Measurements from ENCODE around the gene DDAH2. TPM values are rescaled to one million over a fixed set of nuclear protein-coding genes. Genes with fewer than 3 reads are reported as not detected.

DDAH2 gene
- polyA plus RNA-seq, 4 donors, result 64.4 to 89.7 (median 76.1) TPM

DNA sequence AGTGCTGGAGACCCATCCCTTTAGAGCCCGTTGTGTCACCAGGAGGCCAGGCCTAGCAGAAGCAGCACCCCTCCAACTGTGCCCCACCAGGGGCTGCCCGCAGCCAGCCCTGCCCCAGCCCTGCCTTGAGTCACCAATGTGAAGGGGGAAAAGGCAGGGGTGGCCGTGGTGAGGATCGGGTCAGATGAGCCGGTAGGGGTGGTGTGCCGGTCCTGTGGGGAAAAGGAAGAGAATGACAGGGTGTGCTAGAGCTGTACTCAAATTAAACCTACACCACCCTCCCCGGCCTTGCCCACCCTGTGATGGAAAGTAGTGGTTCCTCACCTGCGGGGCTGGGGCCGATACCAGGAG, 36.4 kb upstream of the DDAH2 start:
- no peaks in the 10 kb centered on the region for H3K9me3 ChIP-seq (ENCODE audit: control insufficient read depth in 2 of 2, insufficient read depth in 1 of 2, low read depth in 1 of 2, low read length in 1 of 2)
- FAIRE-seq, result no peak
- H3K36me3 ChIP-seq (ENCODE audit: control insufficient read depth in 3 of 3, insufficient read depth in 2 of 3, low read depth in 1 of 3, low read length in 3 of 3), result peaks cover 0 to 35% (median 0%) of the 10 kb centered on the region in 3 donors
- no peaks in the 10 kb centered on the region for H3K27me3 ChIP-seq (ENCODE audit: control insufficient read depth in 3 of 3, insufficient read depth in 3 of 3, low read length in 3 of 3)
- H3K4me3 ChIP-seq (ENCODE audit: low read depth in 1 of 3, low read length in 3 of 3), result peak overlapping the region in 2 of 3 donors; percentile 33 to 36
- H3K4me1 ChIP-seq (ENCODE audit: control insufficient read depth in 3 of 3, insufficient read depth in 2 of 3, low read depth in 1 of 3, low read length in 2 of 3), result peaks cover 0 to 45% (median 7%) of the 10 kb centered on the region in 3 donors
- no peak for DNase-seq
- no peak overlapping the region for H3K27ac ChIP-seq (ENCODE audit: low read depth in 1 of 3, low read length in 2 of 3)
- 49 to 81% (median 57%) methylated on average over 9 of the region's 9 CpGs for WGBS, 3 donors

DNA sequence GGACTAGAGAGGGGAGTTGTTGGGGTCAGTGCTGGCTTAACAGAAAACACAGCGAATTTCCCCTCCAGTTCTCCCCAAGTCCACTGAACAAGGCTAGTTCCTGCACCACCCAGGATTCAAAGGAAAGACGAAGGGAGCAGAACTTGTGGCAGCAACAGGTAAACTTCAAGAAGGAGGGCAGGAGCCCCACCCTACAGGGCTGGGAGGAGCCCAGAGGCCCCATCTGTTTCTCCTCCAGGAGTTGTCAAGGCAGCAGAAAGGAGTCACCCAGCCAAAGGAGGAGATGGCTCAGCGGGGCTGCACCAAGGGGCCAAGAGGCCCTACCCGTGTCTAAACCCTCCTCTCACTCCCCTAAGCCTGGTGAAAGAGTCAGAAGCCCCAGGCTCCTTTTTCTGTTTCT, 35.1 kb upstream of the DDAH2 start:
- peaks cover 0 to 47% (median 13%) of the 10 kb centered on the region in 3 donors for H3K4me1 ChIP-seq (ENCODE audit: control insufficient read depth in 3 of 3, insufficient read depth in 2 of 3, low read depth in 1 of 3, low read length in 2 of 3)
- no peak overlapping the region for H3K4me3 ChIP-seq (ENCODE audit: low read depth in 1 of 3, low read length in 3 of 3)
- FAIRE-seq, result no peak
- H3K27ac ChIP-seq (ENCODE audit: low read depth in 1 of 3, low read length in 2 of 3), result no peak overlapping the region
- peaks cover 0 to 48% (median 0%) of the 10 kb centered on the region in 3 donors for H3K36me3 ChIP-seq (ENCODE audit: control insufficient read depth in 3 of 3, insufficient read depth in 2 of 3, low read depth in 1 of 3, low read length in 3 of 3)
- H3K9me3 ChIP-seq (ENCODE audit: control insufficient read depth in 2 of 2, insufficient read depth in 1 of 2, low read depth in 1 of 2, low read length in 1 of 2), result no peaks in the 10 kb centered on the region
- peak in 1 of 2 donors; percentile 49 for DNase-seq
- no peaks in the 10 kb centered on the region for H3K27me3 ChIP-seq (ENCODE audit: control insufficient read depth in 3 of 3, insufficient read depth in 3 of 3, low read length in 3 of 3)
- WGBS, 3 donors, result 71 to 76% (median 74%) methylated on average over 4 of the region's 4 CpGs

DNA sequence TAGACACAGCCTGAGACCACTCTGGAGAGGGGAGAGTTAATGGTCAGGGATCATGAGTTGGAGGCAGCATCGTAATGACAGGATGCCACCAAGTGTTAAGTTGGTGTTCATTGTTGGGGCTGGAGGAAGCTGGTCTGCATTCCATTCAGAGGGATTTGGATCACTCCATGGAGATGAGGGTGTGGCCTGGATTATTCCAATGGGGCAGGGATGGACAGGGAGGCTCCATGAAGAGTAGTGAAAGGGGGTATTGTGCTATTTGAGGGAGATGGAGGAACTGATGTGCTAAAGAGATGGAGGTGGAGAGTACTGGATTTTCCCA, 34.5 kb upstream of the DDAH2 start:
- no peaks in the 10 kb centered on the region for H3K9me3 ChIP-seq (ENCODE audit: control insufficient read depth in 2 of 2, insufficient read depth in 1 of 2, low read depth in 1 of 2, low read length in 1 of 2)
- DNase-seq (peak; percentile 34 to 43), FAIRE-seq (no peak)
- no peak overlapping the region for H3K4me3 ChIP-seq (ENCODE audit: low read depth in 1 of 3, low read length in 3 of 3)
- H3K4me1 ChIP-seq (ENCODE audit: control insufficient read depth in 3 of 3, insufficient read depth in 2 of 3, low read depth in 1 of 3, low read length in 2 of 3), result peaks cover 0 to 47% (median 13%) of the 10 kb centered on the region in 3 donors
- H3K27me3 ChIP-seq (ENCODE audit: control insufficient read depth in 3 of 3, insufficient read depth in 3 of 3, low read length in 3 of 3), result no peaks in the 10 kb centered on the region
- 21 to 31% (median 29%) methylated on average over 1 of the region's 1 CpG for WGBS, 3 donors
- H3K27ac ChIP-seq (ENCODE audit: low read depth in 1 of 3, low read length in 2 of 3), result no peak overlapping the region
- H3K36me3 ChIP-seq (ENCODE audit: control insufficient read depth in 3 of 3, insufficient read depth in 2 of 3, low read depth in 1 of 3, low read length in 3 of 3), result peaks cover 0 to 48% (median 0%) of the 10 kb centered on the region in 3 donors

DNA sequence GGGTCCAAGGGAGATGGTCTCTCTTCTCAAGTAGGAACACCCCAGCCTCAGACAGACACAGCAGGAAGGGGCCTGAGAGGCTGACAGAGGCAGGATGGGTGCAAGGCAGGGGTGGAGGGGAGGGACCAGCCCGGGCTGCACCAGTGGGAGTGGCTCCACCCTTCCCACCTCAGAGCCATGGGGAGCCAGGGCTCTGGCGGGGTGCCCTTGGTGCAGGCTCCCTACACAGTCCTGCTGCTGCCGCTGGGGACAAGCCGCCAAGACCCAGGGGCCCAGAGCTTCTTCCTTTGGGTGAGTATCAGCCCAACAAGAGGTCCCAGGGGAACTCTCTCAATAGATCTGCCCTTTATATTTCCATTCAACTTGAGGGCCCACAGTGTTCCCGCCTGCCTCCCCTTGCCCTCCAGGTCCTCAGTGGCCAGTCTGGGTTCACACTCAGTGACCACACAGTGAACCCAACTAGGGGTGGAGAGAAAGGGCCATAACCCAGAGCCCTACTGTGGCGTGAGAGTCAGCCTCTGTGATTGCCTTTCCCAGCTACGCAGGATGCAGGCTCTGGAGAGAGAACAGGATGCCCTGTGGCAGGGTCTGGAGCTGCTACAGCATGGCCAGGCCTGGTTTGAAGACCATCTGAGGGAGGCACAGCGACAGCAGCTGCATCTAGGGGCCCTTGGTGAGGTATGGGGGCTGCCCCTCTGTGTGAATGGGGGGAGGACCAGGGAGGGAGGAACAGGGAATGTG, 33.9 kb upstream of the DDAH2 start:
- FAIRE-seq, result no peak

DNA sequence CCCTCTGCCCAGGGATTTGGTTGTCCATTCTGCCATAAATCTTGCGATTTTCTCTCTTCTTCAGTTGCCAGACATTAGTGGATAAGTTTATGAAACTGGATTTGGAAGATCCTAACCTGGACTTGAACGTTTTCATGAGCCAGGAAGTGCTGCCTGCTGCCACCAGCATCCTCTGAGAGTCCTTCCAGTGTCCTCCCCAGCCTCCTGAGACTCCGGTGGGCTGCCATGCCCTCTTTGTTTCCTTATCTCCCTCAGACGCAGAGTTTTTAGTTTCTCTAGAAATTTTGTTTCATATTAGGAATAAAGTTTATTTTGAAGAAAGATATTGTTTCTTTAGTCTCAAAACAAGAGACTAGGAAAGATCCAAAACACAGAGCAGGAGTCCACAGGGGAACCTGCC, 33.3 kb upstream of the DDAH2 start, which contains the start of gene SAPCD1:
TSS of gene SAPCD1 (plus strand) at position 301 of the 400 bp plus-strand sequence. CDS start 399 bp downstream, outside the sequence.
- DNase-seq (no peak), FAIRE-seq (no peak)
- no peaks in the 10 kb centered on the region for H3K9me3 ChIP-seq (ENCODE audit: control insufficient read depth in 2 of 2, insufficient read depth in 1 of 2, low read depth in 1 of 2, low read length in 1 of 2)
- H3K27ac ChIP-seq (ENCODE audit: low read depth in 1 of 3, low read length in 2 of 3), result no peak within 1 kb of the TSS
- H3K36me3 ChIP-seq (ENCODE audit: control insufficient read depth in 3 of 3, insufficient read depth in 2 of 3, low read depth in 1 of 3, low read length in 3 of 3), result peaks cover 0 to 54% (median 0%) of the 10 kb centered on the region in 3 donors
- H3K4me1 ChIP-seq (ENCODE audit: control insufficient read depth in 3 of 3, insufficient read depth in 2 of 3, low read depth in 1 of 3, low read length in 2 of 3), result peaks cover 0 to 46% (median 13%) of the 10 kb centered on the region in 3 donors
- H3K27me3 ChIP-seq (ENCODE audit: control insufficient read depth in 3 of 3, insufficient read depth in 3 of 3, low read length in 3 of 3), result no peaks in the 10 kb centered on the region
- H3K4me3 ChIP-seq (ENCODE audit: low read depth in 1 of 3, low read length in 3 of 3), result no peak within 1 kb of the TSS
- WGBS, 3 donors, result 80 to 81% (median 80%) methylated on average over 4 of the region's 4 CpGs

More for the DNA sequence above, 33.9 kb upstream of the DDAH2 start:
- Histone ChIP-seq H3K4me3 (ENCODE audit: low read depth in 1 of 3, low read length in 3 of 3) (no peak overlapping the region), H3K36me3 (ENCODE audit: control insufficient read depth in 3 of 3, insufficient read depth in 2 of 3, low read depth in 1 of 3, low read length in 3 of 3) (peaks cover 0 to 52% (median 0%) of the 10 kb centered on the region in 3 donors), H3K4me1 (ENCODE audit: control insufficient read depth in 3 of 3, insufficient read depth in 2 of 3, low read depth in 1 of 3, low read length in 2 of 3) (peaks cover 0 to 47% (median 13%) of the 10 kb centered on the region in 3 donors), H3K27ac (ENCODE audit: low read depth in 1 of 3, low read length in 2 of 3) (no peak overlapping the region), H3K9me3 (ENCODE audit: control insufficient read depth in 2 of 2, insufficient read depth in 1 of 2, low read depth in 1 of 2, low read length in 1 of 2) (no peaks in the 10 kb centered on the region), H3K27me3 (ENCODE audit: control insufficient read depth in 3 of 3, insufficient read depth in 3 of 3, low read length in 3 of 3) (no peaks in the 10 kb centered on the region)
- WGBS, 3 donors, result 70 to 80% (median 78%) methylated on average over 7 to 8 of the region's 8 CpGs
- no peak for DNase-seq

DNA sequence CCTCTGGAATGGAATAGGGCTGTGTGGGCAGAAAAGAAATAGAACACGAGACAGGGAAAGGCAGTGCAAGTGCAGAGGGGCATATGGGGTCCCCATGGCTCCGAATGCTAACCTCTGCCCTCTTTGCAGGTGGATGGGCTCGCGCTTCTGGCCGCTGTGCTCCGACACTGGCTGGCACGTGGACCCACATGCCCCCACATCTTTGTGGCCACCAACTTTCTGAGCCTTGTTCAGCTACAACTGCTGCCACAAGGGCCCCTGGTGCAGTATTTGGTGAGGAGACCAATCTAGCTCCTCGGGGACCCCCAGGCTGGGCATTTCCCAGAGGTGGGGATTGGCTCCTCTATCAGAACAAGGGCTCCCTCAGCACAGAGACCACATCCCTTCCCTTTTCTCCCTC, 32.2 kb upstream of the DDAH2 start:
- WGBS, 3 donors, result 87 to 95% (median 92%) methylated on average over 8 of the region's 8 CpGs
- H3K36me3 ChIP-seq (ENCODE audit: control insufficient read depth in 3 of 3, insufficient read depth in 2 of 3, low read depth in 1 of 3, low read length in 3 of 3), result peaks cover 0 to 54% (median 0%) of the 10 kb centered on the region in 3 donors
- no peaks in the 10 kb centered on the region for H3K9me3 ChIP-seq (ENCODE audit: control insufficient read depth in 2 of 2, insufficient read depth in 1 of 2, low read depth in 1 of 2, low read length in 1 of 2)
- peaks cover 0 to 41% (median 13%) of the 10 kb centered on the region in 3 donors for H3K4me1 ChIP-seq (ENCODE audit: control insufficient read depth in 3 of 3, insufficient read depth in 2 of 3, low read depth in 1 of 3, low read length in 2 of 3)
- H3K27ac ChIP-seq (ENCODE audit: low read depth in 1 of 3, low read length in 2 of 3), result peak overlapping the region in 1 of 3 donors; percentile 53
- DNase-seq (no peak), FAIRE-seq (no peak)
- H3K4me3 ChIP-seq (ENCODE audit: low read depth in 1 of 3, low read length in 3 of 3), result no peak overlapping the region
- H3K27me3 ChIP-seq (ENCODE audit: control insufficient read depth in 3 of 3, insufficient read depth in 3 of 3, low read length in 3 of 3), result no peaks in the 10 kb centered on the region

DNA sequence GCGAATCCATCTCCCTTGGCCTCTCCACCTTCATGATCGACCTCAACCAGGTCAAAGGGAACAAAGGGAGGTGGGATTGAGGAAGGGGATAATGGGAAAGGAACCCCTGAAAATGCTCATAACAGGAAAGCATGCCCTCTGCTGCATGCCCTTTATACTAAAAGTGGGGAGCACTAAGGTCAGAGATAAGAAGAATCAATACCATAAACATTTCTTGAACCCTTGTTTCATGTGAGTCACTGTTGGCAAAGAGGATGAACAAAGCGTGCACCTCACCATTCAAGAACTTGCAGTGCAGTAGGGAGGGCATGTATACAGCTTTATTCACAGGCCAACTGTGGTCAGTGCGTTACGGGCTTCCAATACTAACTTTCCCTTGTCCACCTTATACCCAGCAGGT, 31.7 kb upstream of the DDAH2 start:
- Histone ChIP-seq H3K27me3 (ENCODE audit: control insufficient read depth in 3 of 3, insufficient read depth in 3 of 3, low read length in 3 of 3) (no peaks in the 10 kb centered on the region), H3K4me1 (ENCODE audit: control insufficient read depth in 3 of 3, insufficient read depth in 2 of 3, low read depth in 1 of 3, low read length in 2 of 3) (peaks cover 0 to 38% (median 13%) of the 10 kb centered on the region in 3 donors), H3K27ac (ENCODE audit: low read depth in 1 of 3, low read length in 2 of 3) (peak overlapping the region; percentile 4 to 70 (median 53)), H3K9me3 (ENCODE audit: control insufficient read depth in 2 of 2, insufficient read depth in 1 of 2, low read depth in 1 of 2, low read length in 1 of 2) (no peaks in the 10 kb centered on the region), H3K4me3 (ENCODE audit: low read depth in 1 of 3, low read length in 3 of 3) (no peak overlapping the region), H3K36me3 (ENCODE audit: control insufficient read depth in 3 of 3, insufficient read depth in 2 of 3, low read depth in 1 of 3, low read length in 3 of 3) (peaks cover 0 to 54% (median 0%) of the 10 kb centered on the region in 3 donors)
- DNase-seq, result peak; percentile 56 to 89
- 36 to 78% (median 54%) methylated on average over 5 of the region's 5 CpGs for WGBS, 3 donors
- FAIRE-seq, result no peak

DNA sequence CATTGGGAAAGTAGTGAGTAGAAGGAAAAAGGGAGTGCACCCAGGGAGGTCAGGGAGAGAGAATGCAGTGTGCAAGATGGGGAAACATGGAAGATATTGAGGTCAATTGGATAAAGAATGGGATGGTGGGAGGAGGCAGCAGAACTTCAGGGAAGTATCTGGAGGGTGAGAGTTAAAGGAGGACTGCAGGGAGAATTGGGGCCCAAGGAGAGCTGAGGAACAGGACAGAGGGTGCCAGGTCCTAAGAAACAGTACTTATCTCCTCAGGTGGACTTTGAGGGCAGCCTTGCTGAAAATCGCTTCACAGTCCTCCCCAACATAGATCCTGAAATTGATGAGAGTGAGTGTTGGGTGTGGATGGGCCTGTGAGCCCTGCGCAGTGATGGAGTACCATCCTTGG, 29.2 kb upstream of the DDAH2 start:
- Histone ChIP-seq H3K27me3 (ENCODE audit: control insufficient read depth in 3 of 3, insufficient read depth in 3 of 3, low read length in 3 of 3) (no peaks in the 10 kb centered on the region), H3K27ac (ENCODE audit: low read depth in 1 of 3, low read length in 2 of 3) (no peak overlapping the region), H3K4me1 (ENCODE audit: control insufficient read depth in 3 of 3, insufficient read depth in 2 of 3, low read depth in 1 of 3, low read length in 2 of 3) (peaks cover 0 to 19% (median 13%) of the 10 kb centered on the region in 3 donors), H3K36me3 (ENCODE audit: control insufficient read depth in 3 of 3, insufficient read depth in 2 of 3, low read depth in 1 of 3, low read length in 3 of 3) (peaks cover 0 to 47% (median 0%) of the 10 kb centered on the region in 3 donors), H3K9me3 (ENCODE audit: control insufficient read depth in 2 of 2, insufficient read depth in 1 of 2, low read depth in 1 of 2, low read length in 1 of 2) (no peaks in the 10 kb centered on the region), H3K4me3 (ENCODE audit: low read depth in 1 of 3, low read length in 3 of 3) (no peak overlapping the region)
- FAIRE-seq (no peak), DNase-seq (no peak)
- 89 to 96% (median 91%) methylated on average over 2 of the region's 2 CpGs for WGBS, 3 donors

All from small intestine (tissue), 7 donors.